GM10248 (cell line): Measurements from ENCODE around the gene NELL1.

Experiments
- CTCF ChIA-PET: fragments of 300-600 bp; sonication (Branson Sonifier 250); formaldehyde crosslinking; extraction: SDS; loops from one replicate; lab custom pipeline; 2021; ENCODE audit warnings: antibody characterized with exemption; lab: Yijun Ruan, JAX
- POLR2A ChIA-PET: fragments of 350-650 bp; sonication (Branson Sonifier 250); formaldehyde crosslinking; extraction: SDS; loops from one replicate; lab custom pipeline; 2020; ENCODE audit warnings: antibody characterized with exemption; lab: Yijun Ruan, JAX
- DNase-seq: peaks from one replicate; pipeline ENCODE4 v3.0.0; 2012; ENCODE audit errors: extremely low spot score
- CTCF ChIP-seq: IDR thresholded peaks from 2 replicates; pipeline ENCODE4 v1.5.1; 2012; ENCODE audit warnings: mild to moderate bottlenecking, low read depth; ENCODE audit errors: extremely low read depth, missing control alignments, control extremely low read depth

The NELL1 gene

GRCh38 chr11:21185959-21186358 is 516.6 kb downstream of the NELL1 start:
- TF ChIP-seq CTCF, result no peak
- POLR2A ChIA-PET, result no interaction called here
- CTCF ChIA-PET, result interaction anchor here (1.0 to 1.2 kb wide), 2 partner anchors 14 to 16 kb away, joined by 3 read pairs; no protein-coding TSS in a partner anchor
- no peak for DNase-seq

GRCh38 chr11:21190181-21190580 is 520.8 kb downstream of the NELL1 start:
- ChIA-PET POLR2A (no interaction called here), CTCF (no interaction called here)
- DNase-seq, result no peak
- no peak for TF ChIP-seq CTCF

- TF ChIP-seq CTCF, result no peak
- CTCF ChIA-PET, result no interaction called here
- POLR2A ChIA-PET, result no interaction called here
- no peak for DNase-seq
Measured at GRCh38 chr11:21195995-21196394, 526.6 kb downstream of the NELL1 start.

DNA sequence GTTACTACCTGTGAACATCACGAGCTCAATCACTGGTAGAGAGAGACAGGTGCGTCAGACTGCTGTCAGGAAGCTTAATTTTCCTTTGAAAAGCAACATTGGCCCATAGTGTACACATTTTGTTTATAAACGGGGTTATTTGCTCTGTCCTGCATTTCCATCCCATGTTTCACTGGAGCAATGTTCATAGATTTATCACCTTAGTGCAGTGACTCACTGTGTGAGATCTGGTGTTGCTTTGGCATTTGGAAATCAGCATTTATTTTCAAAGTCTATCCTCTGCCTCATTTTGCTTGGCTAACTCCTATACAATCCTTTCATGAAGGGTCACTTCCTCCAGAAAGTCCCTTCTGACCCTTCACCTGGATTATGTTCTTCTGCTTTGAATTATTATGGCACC is 529.1 kb downstream of the NELL1 start:
- ChIA-PET POLR2A (no interaction called here), CTCF (no interaction called here)
- DNase-seq, result no peak
- TF ChIP-seq CTCF, result no peak

DNA sequence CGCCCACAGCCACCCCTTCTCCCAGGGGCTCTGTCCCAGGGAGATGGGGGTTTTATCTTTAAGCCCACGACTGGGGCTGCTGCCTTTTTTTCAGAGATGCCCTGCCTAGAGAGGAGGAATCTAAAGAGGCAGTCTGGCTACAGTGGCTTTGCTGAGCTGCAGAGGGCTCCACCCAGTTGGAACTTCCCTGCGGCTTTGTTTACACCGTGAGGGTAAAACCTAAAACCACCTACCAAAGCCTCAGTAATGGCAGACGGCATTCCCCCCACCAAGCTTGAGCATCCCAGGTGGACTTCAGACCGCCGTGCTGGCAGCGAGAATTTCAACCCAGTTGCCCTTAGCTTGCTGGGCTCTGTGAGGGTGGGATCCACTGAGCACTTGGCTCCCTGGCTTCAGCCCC is 535.8 kb downstream of the NELL1 start:
- no peak for DNase-seq
- TF ChIP-seq CTCF, result no peak
- POLR2A ChIA-PET, result no interaction called here
- CTCF ChIA-PET, result interaction anchor here (0.8 kb wide), 1 partner anchor 23 kb away, joined by 3 read pairs; no protein-coding TSS in a partner anchor

DNA sequence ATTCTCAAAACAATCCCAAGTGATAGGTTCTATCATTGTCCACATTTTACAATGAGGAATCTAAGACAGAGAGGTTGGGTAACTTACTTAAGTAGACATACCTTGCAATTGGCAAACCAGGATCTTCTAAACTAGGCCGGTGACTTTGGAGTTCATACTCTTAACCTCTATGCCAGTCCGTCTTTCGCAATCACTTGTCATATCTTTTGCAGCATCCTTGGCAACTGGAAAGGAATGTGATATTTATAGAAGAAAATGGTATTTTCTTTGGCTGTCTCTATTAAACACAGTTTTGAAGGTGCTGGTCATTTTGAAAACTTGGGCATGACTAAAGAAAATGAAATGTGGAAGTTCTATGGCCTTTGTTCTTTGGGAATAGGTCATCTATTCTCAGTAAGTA is 556.5 kb downstream of the NELL1 start:
- POLR2A ChIA-PET, result no interaction called here
- DNase-seq, result no peak
- no peak for TF ChIP-seq CTCF
- CTCF ChIA-PET, result no interaction called here

- ChIA-PET POLR2A (no interaction called here), CTCF (no interaction called here)
- no peak for TF ChIP-seq CTCF
- no peak for DNase-seq
Measured at GRCh38 chr11:21229224-21229623, 559.8 kb downstream of the NELL1 start.
